ENCODE results near the gene SAFB2. TPM values are rescaled to one million over a fixed set of nuclear protein-coding genes. Genes with fewer than 3 reads are reported as not detected.

The SAFB2 gene
- polyA plus RNA-seq, 1 donor from 2014 or later, result 70.8 TPM

- H3K36me3 Mint-ChIP-seq, result peaks cover 2% of the 10 kb centered on the region
- no peaks in the 10 kb centered on the region for H3K27me3 Mint-ChIP-seq
- no peaks in the 10 kb centered on the region for H3K9me3 Mint-ChIP-seq
- peaks cover 0 to 3% (median 0%) of the 10 kb centered on the region in 3 donors for H3K4me1 Mint-ChIP-seq
- H3K4me3 Mint-ChIP-seq, result no peak overlapping the region
- H3K27ac Mint-ChIP-seq, result no peak overlapping the region
Measured at GRCh38 chr19:5588441-5588840, 34.1 kb downstream of the SAFB2 start.

GRCh38 chr19:5587661-5588060 lies 34.9 kb downstream of the SAFB2 start:
- peaks cover 0 to 3% (median 0%) of the 10 kb centered on the region in 3 donors for H3K4me1 Mint-ChIP-seq
- no peak overlapping the region for H3K27ac Mint-ChIP-seq
- no peaks in the 10 kb centered on the region for H3K9me3 Mint-ChIP-seq
- no peaks in the 10 kb centered on the region for H3K36me3 Mint-ChIP-seq
- H3K4me3 Mint-ChIP-seq, result no peak overlapping the region
- no peaks in the 10 kb centered on the region for H3K27me3 Mint-ChIP-seq

- Mint-ChIP-seq H3K4me1 (peaks cover 0 to 3% (median 0%) of the 10 kb centered on the region in 3 donors), H3K36me3 (no peaks in the 10 kb centered on the region), H3K27me3 (no peaks in the 10 kb centered on the region), H3K9me3 (no peaks in the 10 kb centered on the region), H3K27ac (no peak overlapping the region), H3K4me3 (no peak overlapping the region)
Measured at GRCh38 chr19:5587071-5587455, 35.5 kb downstream of the SAFB2 start.

DNA sequence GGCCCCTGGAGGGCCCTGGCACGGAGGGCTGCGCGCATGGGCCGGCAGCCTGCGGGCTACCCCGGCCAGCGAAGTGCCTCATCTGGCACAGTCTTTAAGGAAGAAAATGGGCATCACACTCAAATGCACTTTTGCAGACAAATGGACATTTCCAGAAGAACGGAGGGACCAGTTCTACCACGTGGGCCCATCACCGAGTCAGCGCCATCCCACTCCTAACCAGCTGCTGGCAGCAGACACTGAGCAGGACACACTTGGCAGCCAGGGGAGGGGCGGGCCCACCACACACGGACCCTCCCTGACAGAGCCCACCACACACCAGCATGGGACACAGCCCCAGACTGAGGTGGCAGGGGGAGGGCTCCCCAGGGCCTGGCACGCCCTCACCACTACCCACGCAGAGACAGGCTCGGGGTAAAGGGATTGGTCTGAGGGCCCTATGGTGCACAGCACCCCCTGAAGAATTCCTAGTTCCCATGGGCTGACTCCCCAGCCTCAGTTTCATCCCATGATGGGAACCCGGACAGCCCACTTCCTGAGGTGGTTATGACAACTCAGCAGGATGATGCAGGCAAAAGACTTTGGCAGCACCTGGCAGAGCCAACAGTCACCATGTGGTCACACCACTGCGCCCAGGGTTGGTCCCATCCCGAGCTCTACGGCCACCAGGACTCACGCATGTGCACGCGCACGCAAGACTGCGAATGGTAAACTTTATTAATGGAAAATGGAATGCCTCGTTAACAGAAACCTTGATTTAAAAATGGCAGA lies 36.1 kb downstream of the SAFB2 start:
- peaks cover 0 to 3% (median 0%) of the 10 kb centered on the region in 3 donors for H3K4me1 Mint-ChIP-seq
- no peak overlapping the region for H3K27ac Mint-ChIP-seq
- H3K36me3 Mint-ChIP-seq, result no peaks in the 10 kb centered on the region
- H3K27me3 Mint-ChIP-seq, result no peaks in the 10 kb centered on the region
- no peak overlapping the region for H3K4me3 Mint-ChIP-seq
- no peaks in the 10 kb centered on the region for H3K9me3 Mint-ChIP-seq

GRCh38 chr19:5585461-5586299 lies 36.9 kb downstream of the SAFB2 start:
- Mint-ChIP-seq H3K4me1 (peaks cover 0 to 3% (median 0%) of the 10 kb centered on the region in 3 donors), H3K36me3 (no peaks in the 10 kb centered on the region), H3K27me3 (no peaks in the 10 kb centered on the region), H3K9me3 (no peaks in the 10 kb centered on the region), H3K27ac (peak overlapping the region in 1 of 3 donors; percentile 63), H3K4me3 (no peak overlapping the region)

- H3K4me1 Mint-ChIP-seq, result peaks cover 3 to 4% (median 3%) of the 10 kb centered on the region in 3 donors
- no peaks in the 10 kb centered on the region for H3K9me3 Mint-ChIP-seq
- no peaks in the 10 kb centered on the region for H3K36me3 Mint-ChIP-seq
- no peak overlapping the region for H3K4me3 Mint-ChIP-seq
- H3K27ac Mint-ChIP-seq, result no peak overlapping the region
- H3K27me3 Mint-ChIP-seq, result no peaks in the 10 kb centered on the region
Measured at GRCh38 chr19:5580161-5580571, 42.4 kb downstream of the SAFB2 start.

DNA sequence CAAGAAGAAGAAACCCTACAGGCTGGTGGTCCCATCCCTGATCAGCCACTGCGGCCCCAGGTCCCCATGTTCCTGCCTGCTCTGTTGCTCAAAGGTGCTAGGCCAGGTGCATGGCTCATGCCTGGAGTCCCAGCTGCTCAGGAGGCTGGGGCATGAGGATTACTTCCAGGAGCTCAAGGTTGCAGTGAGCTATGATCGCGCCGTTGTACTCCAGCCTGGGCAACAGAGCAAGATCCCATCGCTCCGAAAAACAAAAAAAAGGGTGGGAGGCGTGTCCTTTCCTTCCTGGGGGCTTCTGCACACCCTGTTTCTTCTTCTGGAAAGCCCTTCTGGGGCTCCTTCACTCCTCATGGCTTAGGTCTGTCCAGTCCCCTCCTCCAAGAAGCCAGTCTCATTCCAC lies 42.9 kb downstream of the SAFB2 start:
- no peaks in the 10 kb centered on the region for H3K27me3 Mint-ChIP-seq
- H3K36me3 Mint-ChIP-seq, result no peaks in the 10 kb centered on the region
- H3K4me3 Mint-ChIP-seq, result no peak overlapping the region
- peaks cover 3 to 4% (median 3%) of the 10 kb centered on the region in 3 donors for H3K4me1 Mint-ChIP-seq
- no peaks in the 10 kb centered on the region for H3K9me3 Mint-ChIP-seq
- no peak overlapping the region for H3K27ac Mint-ChIP-seq

DNA sequence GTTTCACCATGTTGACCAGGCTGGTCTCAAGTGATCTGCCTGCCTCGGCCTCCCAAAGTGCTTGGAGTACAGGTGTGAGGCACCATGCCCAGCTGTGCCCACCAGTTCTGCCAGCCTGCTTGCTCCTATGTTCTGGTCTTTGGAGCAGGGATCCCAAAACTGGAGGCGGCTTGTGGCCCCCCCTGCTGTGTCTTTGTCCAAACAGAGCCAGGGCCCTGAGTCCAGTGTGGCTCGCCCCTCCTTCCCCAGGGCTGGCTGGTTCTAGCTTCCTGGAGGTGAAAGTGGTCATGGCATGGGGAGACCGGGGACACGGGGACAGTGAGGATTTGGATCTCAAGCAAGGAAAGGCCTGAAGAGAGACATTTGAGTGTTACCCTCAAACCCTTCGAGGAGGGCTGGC lies 43.3 kb downstream of the SAFB2 start:
- Mint-ChIP-seq H3K4me1 (peaks cover 3 to 4% (median 3%) of the 10 kb centered on the region in 3 donors), H3K36me3 (no peaks in the 10 kb centered on the region), H3K9me3 (no peaks in the 10 kb centered on the region), H3K27me3 (no peaks in the 10 kb centered on the region), H3K27ac (no peak overlapping the region), H3K4me3 (no peak overlapping the region)

DNA sequence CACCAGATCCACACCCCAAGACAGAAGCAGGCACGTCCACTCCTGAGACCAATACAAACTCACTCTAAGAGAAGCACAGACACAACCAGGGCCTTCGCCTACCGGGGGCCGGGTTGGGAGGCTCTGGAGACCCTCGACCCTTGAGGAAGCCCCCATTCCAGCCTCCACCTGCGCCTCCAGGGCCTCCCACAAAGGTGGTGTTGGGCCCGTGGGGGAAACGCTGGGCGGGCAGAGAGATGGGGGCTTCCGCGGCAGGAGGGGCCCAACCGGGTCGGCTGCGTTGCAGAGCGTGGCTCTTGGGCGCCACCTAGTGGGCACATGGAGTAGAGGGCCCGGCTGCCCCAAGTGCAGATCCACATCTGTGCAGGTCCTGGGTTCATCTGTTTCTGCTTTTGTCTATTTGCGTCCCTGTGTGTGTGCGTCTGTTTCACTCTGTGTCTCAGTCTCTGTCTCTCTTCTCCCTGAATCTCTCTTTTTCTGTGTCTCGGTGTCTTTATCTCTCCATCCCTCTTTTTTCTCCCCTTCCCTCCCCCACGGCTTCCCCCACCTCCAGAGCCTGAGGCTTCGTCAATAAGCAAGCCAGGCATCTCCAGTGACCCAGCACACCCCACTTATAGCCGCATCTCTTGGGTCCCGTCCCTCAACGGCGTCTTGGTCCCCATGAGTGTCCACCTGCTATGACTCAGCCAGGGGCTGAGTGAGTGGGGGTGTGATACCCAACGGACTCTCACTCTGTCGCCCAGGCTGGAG lies 44.3 kb downstream of the SAFB2 start:
- Mint-ChIP-seq H3K4me1 (peaks cover 3 to 4% (median 3%) of the 10 kb centered on the region in 3 donors), H3K27me3 (no peaks in the 10 kb centered on the region), H3K9me3 (no peaks in the 10 kb centered on the region), H3K27ac (no peak overlapping the region), H3K36me3 (no peaks in the 10 kb centered on the region), H3K4me3 (no peak overlapping the region)

GRCh38 chr19:5575590-5575989 lies 47.0 kb downstream of the SAFB2 start:
- H3K4me1 Mint-ChIP-seq, result peaks cover 3 to 4% (median 3%) of the 10 kb centered on the region in 3 donors
- H3K9me3 Mint-ChIP-seq, result peaks cover 0 to 3% (median 0%) of the 10 kb centered on the region in 3 donors
- H3K27me3 Mint-ChIP-seq, result no peaks in the 10 kb centered on the region
- no peak overlapping the region for H3K27ac Mint-ChIP-seq
- peaks cover 5% of the 10 kb centered on the region for H3K36me3 Mint-ChIP-seq
- H3K4me3 Mint-ChIP-seq, result no peak overlapping the region

DNA sequence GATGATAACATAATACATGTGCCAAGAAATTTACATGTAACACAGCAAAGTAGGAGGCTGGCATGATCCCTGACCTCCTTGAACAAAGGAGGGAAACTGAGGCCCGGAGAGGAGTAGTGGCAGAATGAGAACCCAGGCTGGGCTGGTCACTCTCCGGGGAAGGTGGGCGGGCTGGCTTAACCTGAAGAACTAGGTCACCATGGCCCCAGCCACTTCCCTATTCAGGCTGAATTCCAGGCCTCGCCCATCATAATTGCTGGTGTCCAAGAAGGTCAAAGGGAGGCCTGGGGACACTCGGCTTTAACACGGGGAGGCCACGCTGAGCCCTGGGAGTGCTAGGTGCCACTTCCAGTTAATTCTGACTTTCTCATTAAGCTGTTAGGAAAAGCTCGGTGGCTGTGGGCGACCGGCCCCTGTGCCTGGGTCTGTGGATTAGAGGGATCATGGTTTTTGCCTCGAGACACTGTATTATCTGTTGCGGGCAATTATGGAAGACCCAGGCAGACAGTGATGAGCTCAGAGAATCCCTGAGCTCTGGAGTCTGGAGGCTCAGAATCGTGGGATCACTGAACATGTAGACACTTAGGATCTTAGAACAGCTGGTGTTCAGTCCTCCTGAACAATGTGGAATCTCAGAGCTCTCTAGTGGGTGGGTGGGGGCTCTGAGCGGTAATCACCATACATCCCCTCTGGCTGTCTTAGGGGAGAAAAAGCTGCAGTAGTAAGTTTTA lies 49.9 kb downstream of the SAFB2 start:
- H3K27ac Mint-ChIP-seq, result no peak overlapping the region
- H3K9me3 Mint-ChIP-seq, result peaks cover 0 to 3% (median 0%) of the 10 kb centered on the region in 3 donors
- no peak overlapping the region for H3K4me3 Mint-ChIP-seq
- H3K4me1 Mint-ChIP-seq, result peaks cover 0 to under 1% (median 0%) of the 10 kb centered on the region in 3 donors
- no peaks in the 10 kb centered on the region for H3K27me3 Mint-ChIP-seq
- H3K36me3 Mint-ChIP-seq, result peaks cover 5% of the 10 kb centered on the region

DNA sequence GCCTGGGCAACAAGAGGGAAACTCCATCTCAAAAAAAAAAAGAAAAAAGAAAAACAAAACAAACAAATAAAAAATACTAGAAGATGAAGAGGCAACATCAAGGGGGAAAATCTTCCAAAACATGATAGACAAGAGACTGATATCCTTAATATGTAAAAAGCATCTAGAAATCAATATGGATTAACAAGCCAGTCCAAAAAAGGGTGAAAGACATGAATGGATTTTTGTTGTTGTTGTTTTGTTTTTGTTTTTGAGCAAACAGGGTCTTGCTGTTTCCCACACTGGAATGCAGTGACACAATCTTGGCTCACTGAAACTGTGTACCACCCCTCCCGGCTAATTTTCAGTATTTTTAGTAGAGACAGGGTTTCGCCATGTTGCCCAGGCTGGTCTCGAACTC lies 50.8 kb downstream of the SAFB2 start:
- H3K36me3 Mint-ChIP-seq, result peaks cover 5% of the 10 kb centered on the region
- H3K27ac Mint-ChIP-seq, result no peak overlapping the region
- no peaks in the 10 kb centered on the region for H3K4me1 Mint-ChIP-seq

DNA sequence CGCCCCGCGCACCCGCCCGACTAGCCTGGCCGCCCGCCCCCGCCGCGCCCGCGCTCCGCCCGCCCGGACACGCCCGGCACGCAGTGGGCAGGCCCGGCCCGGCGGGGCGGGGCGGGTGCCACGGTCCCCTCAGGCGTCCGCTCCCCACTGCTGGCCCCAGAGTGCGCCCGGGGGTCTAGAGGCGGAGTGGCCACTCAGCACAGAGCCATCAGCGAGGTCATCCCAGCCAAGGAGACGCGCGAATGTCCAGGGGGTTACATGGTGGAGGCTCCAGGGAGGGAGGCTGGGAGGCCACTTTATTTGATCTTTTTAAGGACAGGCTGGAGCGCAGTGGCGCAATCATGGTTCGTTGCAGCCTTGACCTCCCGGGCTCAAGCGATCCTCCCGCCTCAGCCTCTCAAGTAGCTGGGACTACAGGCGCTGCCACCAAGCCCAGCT lies 54.6 kb downstream of the SAFB2 start:
- no peak overlapping the region for H3K27ac Mint-ChIP-seq
- no peak overlapping the region for H3K4me3 Mint-ChIP-seq
- H3K27me3 Mint-ChIP-seq, result peaks cover 14% of the 10 kb centered on the region
- H3K36me3 Mint-ChIP-seq, result peaks cover 5% of the 10 kb centered on the region
- no peaks in the 10 kb centered on the region for H3K4me1 Mint-ChIP-seq
- H3K9me3 Mint-ChIP-seq, result peaks cover 0 to 3% (median 0%) of the 10 kb centered on the region in 3 donors

More for the DNA sequence above, 50.8 kb downstream of the SAFB2 start:
- Mint-ChIP-seq H3K9me3 (peaks cover 0 to 3% (median 0%) of the 10 kb centered on the region in 3 donors), H3K27me3 (no peaks in the 10 kb centered on the region), H3K4me3 (no peak overlapping the region)

GRCh38 chr19:5567360-5567969 lies 55.1 kb downstream of the SAFB2 start, which contains the start of gene TINCR:
TSS of gene TINCR (minus strand) at chr19:5567953.
- Mint-ChIP-seq H3K27me3 (peaks cover 17% of the 10 kb centered on the region), H3K9me3 (peaks cover 0 to 3% (median 0%) of the 10 kb centered on the region in 3 donors), H3K4me1 (no peaks in the 10 kb centered on the region), H3K27ac (no peak within 1 kb of the TSS), H3K36me3 (peaks cover 5% of the 10 kb centered on the region), H3K4me3 (no peak within 1 kb of the TSS)

Data from IgD-negative memory B cell (primary cell).